Stimulated activated CD4-positive, alpha-beta T cell treated with anti-CD3 and anti-CD28 coated beads, TNF-alpha, amount 100 ng/mL, for 1 hour (primary cell): Measurements from ENCODE around the gene ZNF839.
"Not testable (repeated sequence)": the region's sequence is repeated elsewhere in the genome, so short reads cannot be mapped to it uniquely, and the experiment has no call there.

Experiments used
- DNase-seq, 3 donors: peaks; one replicate each; pipeline ENCODE4 v3.0.0-alpha.2; 2020; ENCODE audit warnings: low read depth in 3 of 3, low spot score in 1 of 3

ZNF839 gene

DNA sequence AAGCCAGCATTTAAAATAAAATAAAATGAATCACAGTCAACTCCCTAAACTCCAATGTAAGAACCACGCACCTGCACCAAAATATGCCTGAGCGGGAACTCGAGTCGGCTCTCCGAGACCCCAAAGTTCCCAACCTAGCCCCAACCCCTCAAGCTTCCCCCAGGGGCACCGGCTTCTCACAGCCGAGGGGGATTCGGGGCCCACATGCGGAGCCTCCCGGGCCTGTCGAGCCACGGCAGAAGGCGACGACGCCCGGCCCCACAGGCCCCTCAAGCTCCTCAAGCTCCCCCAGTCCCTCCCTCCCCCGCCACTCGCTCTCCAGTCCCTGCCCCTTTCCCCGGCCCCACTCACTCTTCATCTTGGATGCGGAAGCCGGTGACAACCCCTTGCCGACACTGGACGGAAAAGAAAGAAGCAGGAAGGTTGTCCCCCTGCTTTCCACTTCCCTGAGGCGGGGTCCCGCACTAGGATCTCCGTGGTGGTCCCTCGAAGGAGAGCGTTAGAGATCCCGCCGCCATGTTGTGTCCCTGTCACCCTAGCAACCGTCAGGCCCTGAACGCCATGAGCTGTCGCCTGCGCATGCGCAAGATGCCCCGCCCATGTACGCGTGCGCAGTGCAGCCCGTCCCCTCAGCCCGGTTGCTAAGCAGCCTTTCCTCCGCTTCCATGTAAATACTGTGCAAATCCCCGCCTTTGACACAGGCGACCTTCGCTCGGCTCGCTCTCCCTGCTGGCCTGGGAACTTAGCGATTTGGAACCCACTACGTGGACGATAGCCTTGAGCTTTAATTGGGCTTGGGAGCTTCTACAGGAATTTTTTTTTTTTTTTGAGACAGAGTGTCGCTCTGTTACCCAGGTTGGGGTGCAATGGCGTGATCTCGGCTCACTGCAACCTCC, 14.7 kb upstream of the ZNF839 start, which contains the start of gene MOK:
Gene MOK, minus strand, starts transcription at position 554 of the 896 bp plus-strand sequence. Its CDS starts 196 bp downstream, at position 358.
- DNase-seq = peak; percentile 91 to 97 (median 97)

DNA sequence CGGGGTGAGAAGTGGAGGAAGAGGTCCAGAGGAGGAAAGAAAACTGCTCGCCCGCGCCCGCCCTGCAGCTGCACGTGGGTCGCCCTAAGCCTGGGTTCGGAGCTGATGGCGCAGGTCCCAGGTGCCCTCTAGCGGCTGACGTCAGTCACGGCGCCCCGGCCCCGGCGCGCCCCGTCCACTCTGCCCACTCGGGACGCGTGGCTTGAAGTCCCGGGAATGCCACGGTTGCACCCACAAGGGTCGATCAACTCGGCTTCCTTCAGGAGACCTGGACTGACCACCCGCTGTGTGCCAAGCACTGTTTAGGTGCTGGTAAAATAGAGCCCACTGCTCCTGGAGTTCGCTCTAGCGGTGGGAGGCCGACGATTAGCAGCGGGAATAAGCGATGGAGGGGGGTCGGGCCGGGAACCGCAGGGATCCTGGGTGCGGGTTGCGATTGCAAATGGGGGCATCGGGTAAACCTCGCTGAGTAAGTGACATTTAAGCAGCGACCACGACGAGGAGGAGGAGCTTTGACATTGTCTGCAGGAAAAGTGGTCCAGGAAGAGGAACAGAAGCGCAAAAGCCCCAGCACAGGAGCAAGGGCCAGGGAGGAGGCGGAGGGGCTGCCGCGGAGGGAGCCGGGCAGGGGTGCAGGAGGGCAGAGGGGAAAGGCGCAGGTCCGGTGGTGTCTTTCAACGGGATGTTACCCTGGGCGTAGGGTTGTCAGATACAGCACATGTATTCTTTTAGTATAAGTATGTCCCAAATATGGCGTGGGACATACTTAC, 5.1 kb upstream of the ZNF839 start:
- peak; percentile 55 to 74 (median 59) for DNase-seq

DNA sequence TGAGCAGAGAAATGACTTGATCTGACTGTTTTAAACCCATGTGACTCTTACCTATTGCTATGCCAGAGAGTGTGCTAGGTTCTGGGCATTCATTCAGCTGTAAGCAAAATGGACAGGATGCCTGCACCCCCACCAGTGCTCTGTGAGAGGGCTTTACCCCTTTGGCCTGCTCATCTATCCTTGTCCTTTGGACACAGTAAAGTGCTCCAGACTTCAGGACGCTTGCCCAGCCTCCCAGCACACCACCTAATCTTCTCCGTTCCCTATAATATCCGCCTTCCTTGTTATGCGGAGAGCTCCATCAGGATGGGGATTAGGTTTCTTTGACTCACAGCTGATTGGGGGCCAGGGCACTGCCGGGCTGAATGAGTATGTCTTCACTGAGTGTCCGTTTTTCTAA, 4.4 kb upstream of the ZNF839 start:
- DNase-seq = no peak

DNA sequence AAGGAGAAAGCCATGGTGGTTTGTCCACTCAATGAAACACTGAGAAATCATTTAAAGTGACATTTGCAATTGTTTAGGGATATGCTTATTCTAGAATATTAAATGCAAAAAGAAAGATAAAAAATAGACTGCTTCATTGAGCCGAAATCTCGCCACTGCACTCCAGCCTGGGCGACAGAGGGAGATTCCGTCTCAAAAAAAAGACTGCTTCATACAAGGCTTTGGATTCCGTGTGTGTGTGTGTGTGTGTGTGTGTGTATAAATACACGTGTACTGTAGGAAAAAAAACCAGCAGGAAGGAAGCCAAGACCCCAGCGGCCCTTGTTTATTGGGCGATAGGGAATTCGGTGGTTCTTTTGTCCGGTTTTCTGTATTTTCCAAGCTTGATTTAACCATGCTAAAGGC, 3.2 kb upstream of the ZNF839 start:
- DNase-seq = no peak

DNA sequence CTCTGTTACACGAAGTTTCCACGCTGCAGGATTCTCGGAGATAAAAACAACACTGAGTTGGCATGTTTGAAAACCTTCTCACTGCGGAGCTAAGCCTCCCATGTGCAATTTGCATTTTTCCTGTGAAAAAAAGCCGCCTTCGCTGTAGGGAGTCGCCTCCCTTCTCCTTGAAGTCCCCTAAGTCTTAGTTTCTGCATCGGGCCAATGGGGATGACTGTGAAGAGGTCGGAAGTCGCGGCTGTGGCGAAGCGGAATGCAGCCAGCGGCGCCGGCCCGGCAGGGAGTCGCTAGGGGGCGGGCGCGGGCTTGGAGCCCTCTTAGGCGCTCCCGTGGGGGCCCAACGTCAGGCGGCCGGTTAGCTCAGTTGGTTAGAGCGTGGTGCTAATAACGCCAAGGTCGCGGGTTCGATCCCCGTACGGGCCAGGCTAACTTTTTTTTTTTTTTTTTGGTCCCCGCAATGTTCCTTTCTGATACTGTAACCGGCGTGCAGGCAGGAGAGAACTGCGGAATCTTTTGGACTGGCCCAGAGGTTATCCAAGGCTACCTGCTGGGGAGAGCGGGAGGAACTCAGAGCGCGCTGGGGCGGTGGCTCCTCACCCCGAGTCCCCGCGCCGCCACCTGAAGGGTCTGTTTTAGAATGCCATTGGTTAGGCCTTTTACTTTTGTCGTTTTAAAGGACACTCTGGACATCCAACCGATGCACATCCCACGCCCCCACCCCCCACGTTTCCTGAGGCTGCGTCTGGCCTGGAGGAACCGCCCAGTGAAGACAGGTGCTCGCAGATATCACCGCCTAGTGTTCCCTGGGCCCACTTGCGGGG, 2.6 kb upstream of the ZNF839 start:
- peak; percentile 84 to 99 (median 97) for DNase-seq

DNA sequence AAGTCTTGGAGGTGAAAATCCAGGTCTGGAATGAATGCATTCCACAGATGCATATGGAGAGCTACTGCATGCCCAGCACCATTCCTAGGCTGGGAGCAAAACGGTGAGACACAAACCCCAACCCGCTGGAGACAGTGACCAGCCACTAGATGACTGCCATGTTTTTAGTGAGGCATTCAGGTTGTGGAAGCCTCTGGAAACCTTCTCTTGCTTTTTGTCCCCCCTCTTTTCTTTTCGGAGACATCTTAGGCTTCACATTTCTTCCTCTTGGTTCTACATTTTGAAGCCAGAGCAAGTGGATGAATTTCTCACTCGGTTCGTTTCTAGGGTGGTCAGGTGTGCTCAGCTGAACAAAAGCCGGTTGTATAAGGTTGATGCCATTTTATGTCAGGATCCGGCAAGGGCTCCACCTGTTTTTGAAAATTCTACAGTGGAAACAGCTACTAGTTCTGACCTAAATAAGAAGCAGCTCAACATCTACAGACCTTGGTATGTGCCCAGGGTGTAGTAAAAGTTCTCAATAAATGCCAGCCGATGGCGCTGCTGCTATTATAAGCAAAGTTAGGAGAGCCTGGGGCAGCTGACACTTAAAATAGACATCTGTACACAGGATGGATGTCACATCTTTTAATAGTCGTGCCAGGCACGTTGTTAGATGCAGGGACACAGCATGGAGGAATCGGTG, 1.8 kb upstream of the ZNF839 start:
- no peak for DNase-seq

DNA sequence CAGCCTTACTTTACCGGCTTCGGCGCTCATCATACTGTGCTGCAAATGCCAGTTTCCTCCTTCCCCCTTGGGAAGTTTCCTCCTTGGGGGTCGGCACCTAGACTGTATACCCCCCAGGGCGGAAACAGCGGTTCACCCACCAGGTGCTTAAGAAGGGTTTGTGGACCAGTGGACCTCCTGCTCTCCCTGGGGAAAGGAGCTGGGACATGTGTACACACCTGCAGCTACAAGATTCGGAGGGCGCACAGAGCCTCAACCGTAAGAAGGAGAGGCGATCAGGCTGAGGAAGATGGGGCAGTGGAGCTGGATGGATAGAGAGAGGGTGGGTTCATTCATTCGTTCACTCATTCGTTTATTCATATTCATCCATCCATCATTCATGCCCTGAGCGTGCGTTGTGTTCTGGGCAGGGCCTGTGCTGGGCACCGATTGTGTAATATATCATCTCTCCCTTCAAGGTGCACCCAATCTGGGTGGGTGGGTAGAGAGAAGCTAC, 717 bp upstream of the ZNF839 start:
- no peak for DNase-seq

DNA sequence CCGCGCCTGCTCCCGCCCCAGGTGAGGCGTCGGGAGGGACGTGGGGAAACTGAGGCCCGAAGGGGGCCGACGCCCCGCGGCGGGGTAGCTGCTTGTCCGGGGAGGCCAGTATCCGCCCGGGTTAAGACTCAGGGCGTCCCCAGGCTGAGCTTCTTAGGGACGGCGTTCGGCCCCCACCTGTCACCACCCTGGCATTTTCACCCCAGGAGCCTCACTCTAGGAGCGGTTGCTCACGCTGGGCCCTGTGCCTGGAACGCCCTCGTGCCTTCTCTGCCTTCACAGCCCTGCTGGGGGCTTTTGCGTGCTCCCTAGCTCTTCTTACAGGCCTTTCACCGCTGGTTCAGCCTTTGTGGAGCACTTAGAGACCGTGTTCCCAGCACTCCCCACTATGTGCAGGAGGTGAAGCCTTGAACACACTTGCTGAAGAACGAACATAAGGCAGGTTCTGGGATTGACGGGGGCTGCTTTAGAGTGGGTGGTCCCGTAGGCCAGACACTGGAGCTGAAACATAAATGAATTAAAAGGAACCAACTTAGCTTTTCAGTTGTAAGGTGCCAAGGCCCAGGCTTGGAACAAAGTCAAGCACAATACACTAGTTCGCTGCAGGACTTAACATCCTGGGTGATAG, 601 bp downstream of the ZNF839 start:
- peak in 1 of 3 donors; percentile 26 for DNase-seq

DNA sequence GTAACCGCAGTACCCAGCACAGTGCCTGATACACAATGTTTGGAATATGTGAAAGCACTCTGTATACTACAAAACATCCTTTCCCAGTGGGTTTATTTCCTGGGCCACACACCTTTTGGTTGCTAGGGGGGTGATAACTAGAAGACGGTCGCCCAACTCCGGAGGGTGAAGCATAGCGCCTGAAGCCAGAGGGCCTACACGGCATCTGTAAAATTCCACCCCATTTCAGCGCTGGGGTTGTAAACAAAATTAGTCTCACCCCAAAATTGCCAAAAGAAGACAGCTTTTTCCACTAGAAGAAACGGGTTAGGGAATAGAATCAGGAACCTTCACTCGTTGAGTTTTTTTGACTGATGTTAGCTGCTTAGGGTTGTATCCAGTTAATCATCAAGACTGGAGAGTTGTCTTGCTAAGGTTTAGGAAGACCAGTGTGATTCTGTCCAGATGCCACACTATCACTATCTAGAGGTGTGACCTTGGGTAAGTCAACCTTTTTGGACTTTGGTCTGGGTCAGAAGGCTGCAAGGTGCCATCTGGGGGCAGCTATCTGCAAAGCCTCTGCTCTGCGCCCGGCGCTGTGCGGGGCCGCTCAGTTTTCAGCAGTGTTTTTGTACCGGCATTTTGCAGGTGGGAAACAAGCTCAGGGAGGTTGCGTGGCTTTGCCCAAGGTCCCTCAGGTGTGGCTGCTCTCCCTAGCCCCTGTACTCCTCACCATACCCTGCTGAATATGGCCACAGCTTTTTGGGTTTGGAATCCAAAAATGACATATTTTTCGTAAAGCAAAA, 1.3 kb downstream of the ZNF839 start:
- DNase-seq = no peak

DNA sequence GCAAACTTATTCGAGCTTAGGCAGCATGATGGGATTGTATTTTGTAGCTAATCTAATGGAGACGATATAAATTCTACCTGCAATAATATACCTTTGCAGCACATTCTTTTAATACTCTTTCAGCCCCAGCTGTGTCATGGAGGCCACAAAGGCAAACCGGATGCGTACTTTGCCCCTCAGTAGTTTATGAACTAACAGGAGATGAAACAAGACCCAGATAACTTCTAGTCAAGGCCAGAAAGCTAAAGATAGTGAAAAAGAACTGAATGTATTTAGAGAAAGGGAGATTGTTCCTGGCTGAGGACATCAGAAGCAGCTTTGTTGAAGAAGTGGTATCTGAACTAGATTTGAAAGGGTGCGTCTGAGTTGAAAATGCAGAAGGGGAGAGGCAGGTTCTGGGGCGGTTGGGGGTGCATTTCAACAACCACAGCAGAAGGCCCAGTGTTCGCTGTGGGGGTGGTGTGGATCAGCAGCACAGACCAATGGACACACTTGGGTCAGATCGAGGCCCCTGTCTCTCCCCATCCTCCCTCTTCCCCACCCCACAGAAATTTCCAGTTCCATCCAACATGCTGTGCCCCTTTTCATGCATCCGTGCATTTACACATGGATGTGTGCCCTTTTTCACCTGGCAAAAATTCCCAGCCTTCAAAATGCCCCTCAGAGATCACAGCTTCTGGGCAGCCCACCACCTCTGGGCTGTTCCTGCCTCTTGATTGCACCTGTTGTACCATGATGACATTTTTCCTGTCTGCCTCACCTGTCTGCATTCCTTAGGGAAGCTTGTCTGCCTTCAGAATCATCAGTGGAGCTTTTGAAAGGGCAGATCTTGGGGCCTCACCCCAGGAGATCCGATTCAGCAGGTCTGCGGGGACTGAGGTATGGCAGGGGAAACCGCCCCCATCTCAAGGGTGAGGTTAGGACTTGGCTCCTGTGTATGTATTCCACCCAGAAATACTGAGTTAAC, 2.2 kb downstream of the ZNF839 start:
- DNase-seq = no peak

DNA sequence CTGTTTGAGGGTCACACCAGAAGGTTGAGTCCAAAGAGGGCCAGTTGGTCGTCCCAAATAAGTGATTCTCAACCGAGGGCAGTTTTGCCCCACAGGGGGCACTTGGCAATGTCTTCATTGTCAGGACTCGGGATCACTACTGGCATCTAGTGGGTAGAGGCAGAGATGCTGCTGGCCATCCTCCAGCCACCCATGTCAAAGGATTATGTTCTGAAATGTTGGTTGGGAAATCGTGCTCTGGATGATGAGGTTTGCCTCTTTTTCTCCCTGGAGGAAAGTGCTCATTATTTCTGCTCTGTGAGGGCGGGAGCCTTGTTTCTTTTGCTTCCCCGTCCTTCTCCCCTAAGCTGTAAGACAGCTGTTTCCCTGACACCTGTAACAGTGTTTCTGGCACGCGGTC, 3.6 kb downstream of the ZNF839 start:
- no peak for DNase-seq

DNA sequence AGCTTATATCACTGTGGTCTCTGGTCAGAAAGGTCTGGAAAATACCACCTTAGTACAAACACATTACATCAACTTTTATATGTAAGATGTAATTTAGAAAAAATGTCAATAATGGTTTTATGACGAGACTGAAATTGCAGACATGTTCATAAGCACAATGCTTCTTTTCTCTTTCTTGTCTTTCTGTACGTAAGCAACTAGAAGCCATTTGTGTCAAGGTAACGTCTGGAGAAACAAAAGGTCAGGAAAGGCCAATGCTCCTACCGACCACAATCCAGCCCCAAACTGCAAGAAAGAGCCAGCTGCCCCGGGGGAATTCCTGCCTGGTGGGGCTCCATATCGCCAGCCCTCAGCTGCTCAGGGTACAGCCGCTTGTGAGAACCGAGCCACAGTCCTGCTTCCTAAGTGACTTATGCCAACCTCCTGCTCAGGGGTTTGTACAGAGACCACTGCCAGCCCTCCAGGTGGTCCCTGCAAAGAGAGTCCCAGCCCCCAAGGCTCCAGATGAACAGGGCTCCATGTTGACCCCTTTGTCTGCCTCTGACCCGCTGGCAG, 6.3 kb downstream of the ZNF839 start:
- DNase-seq = no peak

DNA sequence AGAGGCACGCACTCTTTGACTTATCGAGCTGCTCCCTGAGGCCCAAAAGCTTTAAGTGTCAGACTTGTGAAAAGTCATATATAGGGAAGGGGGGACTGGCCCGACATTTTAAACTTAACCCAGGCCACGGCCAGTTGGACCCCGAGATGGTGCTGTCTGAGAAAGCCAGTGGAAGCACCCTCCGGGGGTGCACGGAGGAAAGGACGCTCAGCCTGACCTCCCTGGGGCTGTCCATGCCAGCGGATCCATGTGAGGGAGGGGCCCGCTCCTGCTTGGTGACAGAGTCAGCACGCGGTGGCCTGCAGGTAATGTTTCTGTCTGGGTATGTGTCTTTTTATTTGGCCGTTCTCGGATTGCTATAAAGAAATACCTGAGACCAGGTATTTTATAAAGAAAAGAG, 7.0 kb downstream of the ZNF839 start:
- DNase-seq = no peak

DNA sequence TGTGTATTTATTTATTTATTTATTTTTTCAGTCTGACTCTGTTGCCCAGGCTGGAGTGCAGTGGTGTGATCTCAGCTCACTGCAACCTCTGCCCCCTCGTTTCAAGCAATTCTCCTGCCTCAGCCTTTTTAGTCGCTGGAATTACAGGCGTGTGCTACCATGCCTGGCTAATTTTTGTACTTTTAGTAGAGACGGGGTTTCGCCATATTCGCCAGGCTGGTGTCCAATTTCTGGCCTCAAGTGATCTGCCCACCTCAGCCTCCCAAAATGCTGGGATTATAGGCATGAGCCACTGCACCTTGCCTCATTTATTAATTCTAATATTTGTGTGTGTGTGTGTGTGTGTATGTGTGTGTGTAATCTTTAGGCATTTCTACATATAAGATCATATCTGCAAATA, 9.8 kb downstream of the ZNF839 start:
- not testable (repeated sequence) for DNase-seq

DNA sequence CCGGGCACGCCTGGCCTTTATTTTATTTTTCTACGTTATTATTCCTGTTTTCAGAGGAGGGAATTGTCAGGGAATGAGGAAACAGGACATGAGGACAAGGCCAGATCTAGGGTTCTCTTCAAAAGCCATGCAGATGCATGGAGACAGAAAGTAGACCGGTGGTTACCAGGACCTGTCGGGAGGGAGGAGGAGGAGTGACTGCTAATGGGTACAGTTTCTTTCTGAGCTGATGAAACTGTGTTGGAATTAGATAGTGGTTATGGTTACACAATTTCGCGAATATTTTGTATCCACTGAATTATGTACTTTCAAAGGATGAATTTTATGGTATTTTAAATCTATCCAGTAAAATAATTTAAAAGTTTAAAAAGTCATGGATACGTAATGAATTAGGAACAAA, 11.3 kb downstream of the ZNF839 start:
- DNase-seq = no peak

DNA sequence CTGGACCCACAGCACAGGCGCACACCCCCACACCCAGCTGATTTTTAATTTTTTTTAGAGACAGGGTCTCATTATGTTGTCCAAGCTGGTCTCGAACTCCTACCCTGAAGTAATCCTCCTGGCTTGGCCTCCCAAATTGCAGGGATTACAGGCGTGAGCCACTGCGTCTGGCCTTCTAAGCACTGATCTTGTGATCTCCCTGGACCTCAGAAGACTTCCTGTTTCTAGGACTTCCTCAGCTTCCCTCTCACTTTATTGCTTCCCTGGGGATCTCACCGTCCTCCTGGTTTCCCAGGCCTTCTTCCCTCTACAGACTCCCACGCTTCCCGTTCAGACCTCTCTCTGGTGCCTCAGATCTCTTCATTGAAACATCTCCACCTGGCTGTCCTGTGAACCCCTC, 13.8 kb downstream of the ZNF839 start:
- no peak for DNase-seq

DNA sequence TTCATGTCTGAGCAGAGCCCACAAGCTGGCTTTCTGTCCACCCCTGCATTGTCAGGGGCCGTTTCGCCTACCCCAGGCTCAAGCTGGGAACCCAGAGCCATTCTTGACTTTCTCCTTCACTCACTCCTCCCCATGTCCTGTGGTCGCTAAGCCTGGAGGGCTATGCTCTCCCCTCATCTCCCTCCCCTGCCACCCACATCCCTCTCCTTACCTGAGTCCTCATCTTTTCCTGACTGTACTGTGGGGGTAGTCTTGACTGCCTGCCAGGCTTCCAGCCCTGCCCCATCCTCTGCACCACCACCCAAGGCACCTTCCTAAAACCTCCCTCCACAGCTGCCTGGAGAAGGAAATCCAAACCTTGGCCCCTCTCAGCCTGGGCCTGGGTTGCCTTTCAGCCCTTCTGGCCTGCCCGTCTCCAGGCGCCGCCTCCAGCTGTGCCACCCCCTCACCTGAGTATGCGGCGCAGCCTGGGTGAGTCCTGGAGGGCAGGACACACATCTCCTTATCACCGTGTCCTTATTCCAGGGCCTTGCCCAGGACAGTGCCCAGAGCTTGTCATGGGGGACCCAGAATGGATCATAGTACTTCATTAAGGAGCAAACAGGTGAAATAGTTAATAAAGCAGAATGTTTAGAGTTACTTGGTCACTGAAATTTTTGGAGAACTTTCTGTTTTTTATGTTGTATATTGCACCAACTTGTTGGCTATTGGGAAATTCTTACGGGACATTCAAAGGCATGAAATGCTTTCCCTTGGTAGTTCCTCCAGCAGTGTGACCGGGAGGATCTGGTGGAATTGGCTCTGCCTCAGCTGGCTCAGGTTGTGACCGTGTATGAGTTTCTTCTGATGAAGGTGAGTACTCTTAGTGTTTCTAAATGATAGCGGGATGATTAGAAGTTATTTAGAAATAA, 14.5 kb downstream of the ZNF839 start:
- no peak for DNase-seq
